Left cardiac atrium (tissue), 4 donors: ENCODE results near the gene GALNT7. TPM values are rescaled to one million over a fixed set of nuclear protein-coding genes. Genes with fewer than 3 reads are reported as not detected.

Source experiments
- ATAC-seq, 2 donors: fragments of 200-7000 bp; cut with Tn5 transposase; one replicate each; pipeline ENCODE4 v1.9.1; 2020; ENCODE audit warnings: mild to moderate bottlenecking in 2 of 2, moderate library complexity in 2 of 2
- DNase-seq: peaks from one replicate; pipeline ENCODE4 v3.0.0-alpha.2; 2020
- intact Hi-C, 2 donors: fragments of 100-400 bp; cut with DNase I; formaldehyde crosslinking; loops; one replicate each; pipeline versions ENCODE4 v1.14.1 to v1.15.1; 2022 to 2023
- total RNA-seq, 2 donors: library from RNA; stranded (reverse); fragmentation: NEBNext Ultra II Directional; extraction: Animal tissue kit (Norgen Biotek cat#: 25700); gene quantifications; one replicate each; pipeline ENCODE4 v1.2.1, GENCODE V29; 2021
- donor health status: DM: no; HTN: yes; CAD: no.
- donor health status: DM: no; HTN: yes; CAD: no; lungs with severe emphysema.
- donor health status: DM: yes; HTN: yes; CAD: no.
- donor health status: Dilated cardiomyopathy.

Gene GALNT7
- total RNA-seq, 2 donors from 2014 or later, result 5.8 to 8.0 TPM

GRCh38 chr4:173252024-173252935, 83.7 kb downstream of the GALNT7 start:
- DNase-seq (peak; percentile 62), ATAC-seq (peak; percentile 74 to 99)
- intact Hi-C loops, result loop anchor here in 1 of 2 donors (10.0 kb wide), 1 partner anchor 77 kb away; no protein-coding TSS in a partner anchor

GRCh38 chr4:173253561-173253960, 85.0 kb downstream of the GALNT7 start:
- ATAC-seq, result no peak
- intact Hi-C loops, result loop anchor here in 1 of 2 donors (10.0 kb wide), 1 partner anchor 79 kb away; no protein-coding TSS in a partner anchor
- no peak for DNase-seq

- intact Hi-C loops, result loop anchor here (5.0 to 10.0 kb wide), 2 partner anchors 80 to 242 kb away; no protein-coding TSS in a partner anchor
- no peak for DNase-seq
- ATAC-seq, result no peak
Measured at GRCh38 chr4:173254646-173255045, 86.0 kb downstream of the GALNT7 start.

GRCh38 chr4:173256825-173257224, 88.2 kb downstream of the GALNT7 start:
- DNase-seq, result no peak
- intact Hi-C loops, result loop anchor here (2.0 to 10.0 kb wide), 3 partner anchors 82 to 245 kb away; no protein-coding TSS in a partner anchor
- ATAC-seq, result no peak

GRCh38 chr4:173257732-173258717, 89.4 kb downstream of the GALNT7 start:
- intact Hi-C loops, result loop anchor here (2.0 to 10.0 kb wide), 4 partner anchors 83 to 246 kb away; no protein-coding TSS in a partner anchor
- ATAC-seq (peak; percentile 96 to 97), DNase-seq (peak; percentile 62)

GRCh38 chr4:173258866-173259265, 90.3 kb downstream of the GALNT7 start:
- ATAC-seq, result no peak
- intact Hi-C loops, result loop anchor here (2.0 to 10.0 kb wide), 3 partner anchors 84 to 247 kb away; no protein-coding TSS in a partner anchor
- DNase-seq, result no peak

GRCh38 chr4:173259310-173259709, 90.7 kb downstream of the GALNT7 start:
- DNase-seq (no peak), ATAC-seq (no peak)
- intact Hi-C loops, result loop anchor here (2.0 to 10.0 kb wide), 3 partner anchors 85 to 247 kb away; no protein-coding TSS in a partner anchor

GRCh38 chr4:173261052-173261451, 92.4 kb downstream of the GALNT7 start:
- DNase-seq (no peak), ATAC-seq (no peak)
- intact Hi-C loops, result no loop called here

- ATAC-seq, result no peak
- no peak for DNase-seq
- intact Hi-C loops, result no loop called here
Measured at GRCh38 chr4:173262375-173262774, 93.8 kb downstream of the GALNT7 start.

GRCh38 chr4:173264245-173264644, 95.6 kb downstream of the GALNT7 start:
- ATAC-seq, result peak in 1 of 2 donors; percentile 9
- no peak for DNase-seq
- intact Hi-C loops, result no loop called here

- peak; percentile 59 for DNase-seq
Measured at GRCh38 chr4:173264684-173265185, 96.1 kb downstream of the GALNT7 start.

GRCh38 chr4:173265751-173266150, 97.1 kb downstream of the GALNT7 start:
- intact Hi-C loops, result no loop called here
- DNase-seq, result no peak
- no peak for ATAC-seq

More at GRCh38 chr4:173264684-173265185, 96.1 kb downstream of the GALNT7 start:
- ATAC-seq, result peak; percentile 88 to 91
- intact Hi-C loops, result no loop called here

GRCh38 chr4:173267711-173268110, 99.1 kb downstream of the GALNT7 start:
- no peak for DNase-seq
- no peak for ATAC-seq
- intact Hi-C loops, result no loop called here

- DNase-seq, result no peak
- intact Hi-C loops, result no loop called here
- no peak for ATAC-seq
Measured at GRCh38 chr4:173269280-173269679, 100.7 kb downstream of the GALNT7 start.

GRCh38 chr4:173270312-173271027, 101.9 kb downstream of the GALNT7 start:
- ATAC-seq, result peak in 1 of 2 donors; percentile 77
- no peak for DNase-seq
- intact Hi-C loops, result no loop called here

- ATAC-seq (no peak), DNase-seq (no peak)
- intact Hi-C loops, result no loop called here
Measured at GRCh38 chr4:173272314-173272713, 103.7 kb downstream of the GALNT7 start.

- no peak for ATAC-seq
- intact Hi-C loops, result no loop called here
- no peak for DNase-seq
Measured at GRCh38 chr4:173272996-173273395, 104.4 kb downstream of the GALNT7 start.

GRCh38 chr4:173273941-173274340, 105.3 kb downstream of the GALNT7 start:
- DNase-seq (no peak), ATAC-seq (no peak)
- intact Hi-C loops, result no loop called here
